LNCaP clone FGC (cell line): Measurements from ENCODE around the gene APC2.
A peak's percentile ranks its signal among the peaks of the same experiment; 100 is the strongest.

ENCODE experiments used
- DNase-seq: peaks from one replicate; pipeline ENCODE4 v3.0.0-alpha.2; 2011; ENCODE audit warnings: low read depth
- H3K4me3 ChIP-seq: 2 replicates; pipeline ENCODE4 v1.5.1; 2011; ENCODE audit warnings: mild to moderate bottlenecking, low read depth, low read length, control low read depth
- TF ChIP-seq, protein P1 (sequence below): IDR thresholded peaks from 2 replicates; pipeline ENCODE4 v1.5.1; 2012; ENCODE audit warnings: mild to moderate bottlenecking; ENCODE audit not compliant: control insufficient read depth, insufficient read depth; ENCODE audit errors: extremely low read depth

Gene APC2

DNA sequence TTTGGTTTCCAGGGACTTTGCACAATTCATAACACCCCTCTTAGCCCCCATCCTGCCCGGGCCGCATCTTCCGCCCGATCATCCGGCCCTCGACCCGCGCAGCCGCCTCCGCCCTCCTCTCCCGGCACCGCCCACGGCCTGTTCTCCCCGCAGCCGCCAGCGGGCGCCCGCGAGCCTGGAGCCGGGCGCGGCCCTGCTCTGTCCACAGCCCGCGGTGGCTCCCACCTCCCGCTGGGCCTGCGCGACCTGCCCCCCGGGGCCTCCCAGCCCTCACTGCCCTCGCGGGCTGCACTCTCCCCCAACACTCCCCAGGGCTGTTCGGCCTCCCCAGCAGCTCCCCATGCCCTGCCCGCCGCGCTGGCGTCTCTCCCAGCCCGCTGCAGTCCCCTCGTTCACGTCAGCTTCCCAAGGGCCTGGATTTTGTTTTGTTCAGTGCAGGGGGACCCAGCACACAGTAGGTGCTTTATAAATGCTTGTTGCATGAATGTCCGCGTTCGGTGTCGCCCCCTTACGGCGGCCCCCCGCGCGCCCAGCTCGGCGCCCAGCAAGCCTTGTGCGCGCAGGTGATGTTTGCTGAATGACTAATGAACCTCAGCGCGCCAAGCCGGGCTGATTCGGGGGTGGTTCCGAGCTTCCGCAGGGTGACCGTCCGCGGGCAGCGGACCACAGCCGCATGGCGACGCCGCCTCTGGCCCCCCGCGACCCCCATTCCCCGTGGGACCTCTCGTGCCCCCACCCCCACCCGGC is 4.6 kb upstream of the APC2 start:
- TF ChIP-seq, protein P1, sequence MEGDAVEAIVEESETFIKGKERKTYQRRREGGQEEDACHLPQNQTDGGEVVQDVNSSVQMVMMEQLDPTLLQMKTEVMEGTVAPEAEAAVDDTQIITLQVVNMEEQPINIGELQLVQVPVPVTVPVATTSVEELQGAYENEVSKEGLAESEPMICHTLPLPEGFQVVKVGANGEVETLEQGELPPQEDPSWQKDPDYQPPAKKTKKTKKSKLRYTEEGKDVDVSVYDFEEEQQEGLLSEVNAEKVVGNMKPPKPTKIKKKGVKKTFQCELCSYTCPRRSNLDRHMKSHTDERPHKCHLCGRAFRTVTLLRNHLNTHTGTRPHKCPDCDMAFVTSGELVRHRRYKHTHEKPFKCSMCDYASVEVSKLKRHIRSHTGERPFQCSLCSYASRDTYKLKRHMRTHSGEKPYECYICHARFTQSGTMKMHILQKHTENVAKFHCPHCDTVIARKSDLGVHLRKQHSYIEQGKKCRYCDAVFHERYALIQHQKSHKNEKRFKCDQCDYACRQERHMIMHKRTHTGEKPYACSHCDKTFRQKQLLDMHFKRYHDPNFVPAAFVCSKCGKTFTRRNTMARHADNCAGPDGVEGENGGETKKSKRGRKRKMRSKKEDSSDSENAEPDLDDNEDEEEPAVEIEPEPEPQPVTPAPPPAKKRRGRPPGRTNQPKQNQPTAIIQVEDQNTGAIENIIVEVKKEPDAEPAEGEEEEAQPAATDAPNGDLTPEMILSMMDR, result peak; percentile 90
- DNase-seq, result no peak
- no peak overlapping the region for H3K4me3 ChIP-seq

- no peak for DNase-seq
- H3K4me3 ChIP-seq, result no peak overlapping the region
- TF ChIP-seq, protein P1, result no peak
Measured at GRCh38 chr19:1445932-1446712, 3.8 kb upstream of the APC2 start.

GRCh38 chr19:1446713-1447481 is 3.0 kb upstream of the APC2 start:
- no peak overlapping the region for H3K4me3 ChIP-seq
- TF ChIP-seq, protein P1, result no peak
- DNase-seq, result no peak

DNA sequence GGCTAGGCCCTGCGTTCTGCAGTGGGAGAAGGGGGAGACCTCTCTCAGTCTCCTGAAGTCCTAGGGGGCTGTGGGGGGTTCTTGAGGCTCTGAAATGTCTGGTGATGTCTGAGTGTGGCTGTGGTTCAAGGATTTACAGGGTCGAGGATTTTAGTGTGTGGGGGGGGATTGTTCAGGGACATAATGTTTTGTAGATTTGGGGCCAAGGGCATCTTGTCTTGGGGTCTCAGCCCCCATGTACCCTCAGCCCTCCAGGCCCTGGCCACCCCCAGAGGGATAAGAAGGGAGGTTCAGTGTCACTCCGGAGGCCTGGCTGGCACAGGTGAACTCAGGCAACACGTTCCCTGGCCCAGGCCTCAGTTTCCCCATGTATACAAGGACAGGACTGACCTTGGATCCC is 2.4 kb upstream of the APC2 start:
- no peak overlapping the region for H3K4me3 ChIP-seq
- TF ChIP-seq, protein P1, result no peak
- DNase-seq, result no peak

DNA sequence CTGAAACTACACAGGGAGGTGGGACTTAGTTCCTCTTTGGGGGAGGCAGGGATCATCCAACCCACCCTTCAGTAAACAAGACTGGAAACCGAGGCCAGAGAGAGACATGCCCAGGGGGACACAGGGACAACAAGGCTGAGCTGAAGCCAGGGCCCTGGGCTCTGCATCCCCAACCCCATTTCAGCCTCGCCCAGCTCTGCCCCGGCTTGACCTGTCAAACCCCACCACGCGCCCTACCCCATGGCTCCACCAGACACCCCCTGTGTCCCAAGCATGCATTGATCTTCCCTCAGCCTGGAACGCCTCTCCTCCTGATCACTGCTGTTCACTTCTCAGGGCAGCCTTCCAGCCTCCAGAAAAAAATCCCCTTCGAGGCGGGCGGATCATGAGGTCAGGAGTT is 2.0 kb upstream of the APC2 start:
- TF ChIP-seq, protein P1, result no peak
- no peak overlapping the region for H3K4me3 ChIP-seq
- DNase-seq, result no peak

GRCh38 chr19:1450735-1451731 is 1.1 kb downstream of the APC2 start:
- TF ChIP-seq, protein P1, result no peak
- no peak overlapping the region for H3K4me3 ChIP-seq

More at GRCh38 chr19:1450735-1451731, 1.1 kb downstream of the APC2 start:
- DNase-seq, result no peak
